Ishikawa (cell line): ENCODE results near the gene REXO1.
A peak's percentile ranks its signal among the peaks of the same experiment; 100 is the strongest.

Experiments
- CEBPB ChIP-seq: IDR thresholded peaks from 2 replicates; pipeline ENCODE4 v1.6.1; 2012
- CREB1 ChIP-seq: IDR thresholded peaks from 2 replicates; pipeline ENCODE4 v1.6.1; 2012; ENCODE audit warnings: low read depth
- EGR1 ChIP-seq: IDR thresholded peaks from 2 replicates; pipeline ENCODE4 v1.6.1; 2012
- EP300 ChIP-seq: IDR thresholded peaks from 2 replicates; pipeline ENCODE4 v1.6.1; 2012; ENCODE audit warnings: borderline replicate concordance
- FOXM1 ChIP-seq: IDR thresholded peaks from 2 replicates; pipeline ENCODE4 v1.6.1; 2012; ENCODE audit warnings: low read depth, borderline replicate concordance
- MAX ChIP-seq: IDR thresholded peaks from 2 replicates; pipeline ENCODE4 v1.6.1; 2012
- NFIC ChIP-seq: IDR thresholded peaks from 2 replicates; pipeline ENCODE4 v1.6.1; 2012
- RAD21 ChIP-seq: IDR thresholded peaks from 2 replicates; pipeline ENCODE4 v1.6.1; 2012; ENCODE audit warnings: low read depth
- REST ChIP-seq: IDR thresholded peaks from 2 replicates; pipeline ENCODE4 v1.6.1; 2012; ENCODE audit warnings: low read depth, mild to moderate bottlenecking
- TAF1 ChIP-seq: IDR thresholded peaks from 2 replicates; pipeline ENCODE4 v1.6.1; 2012; ENCODE audit warnings: low read depth, mild to moderate bottlenecking
- TCF12 ChIP-seq: IDR thresholded peaks from 2 replicates; pipeline ENCODE4 v1.6.1; 2012; ENCODE audit warnings: low read depth
- USF1 ChIP-seq: IDR thresholded peaks from 2 replicates; pipeline ENCODE4 v1.6.1; 2012
- YY1 ChIP-seq: IDR thresholded peaks from 2 replicates; pipeline ENCODE4 v1.6.1; 2012; ENCODE audit warnings: low read depth
- ZBTB7A ChIP-seq: IDR thresholded peaks from 2 replicates; pipeline ENCODE4 v1.6.1; 2012; ENCODE audit warnings: low read depth

REXO1 gene

GRCh38 chr19:1814833-1815604 lies 33.3 kb downstream of the REXO1 start:
- TF ChIP-seq USF1, result no peak
- no peak for TF ChIP-seq TCF12
- no peak for TF ChIP-seq FOXM1
- TF ChIP-seq EP300, result no peak
- TF ChIP-seq CREB1, result no peak
- no peak for TF ChIP-seq NFIC

GRCh38 chr19:1814391-1814790 lies 33.9 kb downstream of the REXO1 start:
- no peak for TF ChIP-seq RAD21

GRCh38 chr19:1813192-1814182 lies 34.8 kb downstream of the REXO1 start:
- no peak for TF ChIP-seq EGR1
- TF ChIP-seq FOXM1, result no peak
- TF ChIP-seq ZBTB7A, result no peak
- no peak for TF ChIP-seq TAF1
- TF ChIP-seq YY1, result no peak

GRCh38 chr19:1812426-1813191 lies 35.7 kb downstream of the REXO1 start:
- peak; percentile 9; the same call in 1 of the 2 replicates for TF ChIP-seq MAX
- TF ChIP-seq RAD21, result peak; percentile 85
- no peak for TF ChIP-seq NFIC

GRCh38 chr19:1811942-1812425 lies 36.3 kb downstream of the REXO1 start, which contains the start of gene ATP8B3:
TSS of gene ATP8B3 (minus strand) at chr19:1812276. CDS start at chr19:1811736, 540 bp downstream.
- no peak for TF ChIP-seq EP300
- 0 out of 2 replicates have a peak, but pooled peaks have one; percentile 29 for TF ChIP-seq TAF1
- 0 out of 2 replicates have a peak, but pooled peaks have one; percentile 17 for TF ChIP-seq TCF12
- TF ChIP-seq CEBPB, result no peak
- TF ChIP-seq RAD21, result no peak
- peak; percentile 75; the same call in 1 of the 2 replicates for TF ChIP-seq ZBTB7A
- 0 out of 2 replicates have a peak, but pooled peaks have one; percentile 5 for TF ChIP-seq EGR1
- TF ChIP-seq MAX, result 0 out of 2 replicates have a peak, but pooled peaks have one; percentile 18

GRCh38 chr19:1811472-1811894 lies 36.8 kb downstream of the REXO1 start:
- TF ChIP-seq USF1, result no peak
- no peak for TF ChIP-seq RAD21
- no peak; the same call in 1 of the 2 replicates for TF ChIP-seq MAX
- no peak for TF ChIP-seq EGR1
- no peak for TF ChIP-seq REST
- TF ChIP-seq YY1, result peak; percentile 14; the same call in 1 of the 2 replicates
- peak; percentile 87; the same call in 1 of the 2 replicates for TF ChIP-seq ZBTB7A
- TF ChIP-seq FOXM1, result no peak
- peak; percentile 92 for TF ChIP-seq NFIC
- TF ChIP-seq CREB1, result no peak
